Stomach (tissue), 9 donors: ENCODE measurements around the gene HIP1. TPM values are rescaled to one million over a fixed set of nuclear protein-coding genes. Genes with fewer than 3 reads are reported as not detected.
"Not testable (repeated sequence)": the region's sequence is repeated elsewhere in the genome, so short reads cannot be mapped to it uniquely, and the experiment has no call there.

Experiments
- DNase-seq, 2 donors: peaks; one replicate each; pipeline versions ENCODE4 v3.0.0 to v3.0.0-alpha.2; 2013 to 2019
- H3K27ac ChIP-seq, 5 donors: fragments of 200-600 bp in 4 of 5; sonication (generic) in 4 of 5; one replicate each; pipeline ENCODE4 v1.5.1; 2013 to 2019; ENCODE audit warnings: mild to moderate bottlenecking in 1 of 5, moderate library complexity in 1 of 5
- H3K27me3 ChIP-seq, 3 donors: fragments of 200-600 bp; sonication (generic); one replicate each; pipeline ENCODE4 v1.5.1; 2017 to 2019; ENCODE audit warnings: mixed run types in 1 of 3
- H3K36me3 ChIP-seq, 4 donors: fragments of 200-600 bp; sonication (generic); 1 replicate in 3 of 4; 2 replicates in 1 of 4; pipeline ENCODE4 v1.5.1; 2016 to 2019
- H3K4me1 ChIP-seq, 4 donors: fragments of 200-600 bp; sonication (generic); one replicate each; pipeline ENCODE4 v1.5.1; 2016 to 2019
- H3K4me3 ChIP-seq, 4 donors: fragments of 200-600 bp; sonication (generic) in 3 of 4; one replicate each; pipeline ENCODE4 v1.5.1; 2016 to 2019; ENCODE audit warnings: mild to moderate bottlenecking in 1 of 4
- H3K9me3 ChIP-seq, 4 donors: fragments of 200-600 bp; sonication (generic); one replicate each; pipeline ENCODE4 v1.5.1; 2016 to 2019
- CTCF ChIP-seq, 7 experiments: fragments of 450-650 bp in 4 of 7; fragments of 200-600 bp in 3 of 7; sonication (generic) in 3 of 7; IDR thresholded peaks; one replicate each; pipeline ENCODE4 v1.5.1; 2016 to 2019; ENCODE audit warnings: antibody characterized with exemption in 7 of 7, control low read depth in 2 of 7, mild to moderate bottlenecking in 1 of 7
- EP300 ChIP-seq: sonication (generic); formaldehyde crosslinking; IDR thresholded peaks from one replicate; pipeline ENCODE4 v1.6.1; 2017; ENCODE audit warnings: antibody characterized with exemption
- POLR2A ChIP-seq, 4 donors: fragments of 450-650 bp; IDR thresholded peaks; one replicate each; pipeline ENCODE4 v1.6.1; 2016; ENCODE audit warnings: antibody characterized with exemption in 4 of 4, control low read depth in 2 of 4, mild to moderate bottlenecking in 1 of 4, moderate library complexity in 1 of 4
- POLR2AphosphoS5 ChIP-seq, 3 donors: sonication (generic); formaldehyde crosslinking; IDR thresholded peaks; one replicate each; pipeline ENCODE4 v1.6.1; 2016; ENCODE audit warnings: antibody characterized with exemption in 3 of 3
- WGBS, 5 donors: extraction: QIAGEN DNeasy Blood & Tissue Kit in 3 of 5; methylation state at CpG; one replicate each; pipeline versions ENCODE4 v1.1.5 to v1.1.7; 2013 to 2018; 5-methylcytosine and 5-hydroxymethylcytosine counted together
- intact Hi-C: fragments of 100-400 bp; cut with DNase I; formaldehyde crosslinking; loops from one replicate; pipeline ENCODE4 v1.15.1; 2023; ENCODE audit warnings: low total_unique reads
- polyA plus RNA-seq, 3 donors: library from polyadenylated mRNA; stranded (reverse); fragments of 200-250 nt; gene quantifications; one replicate each; pipeline ENCODE4 v1.2.3, GENCODE V29; 2013
- total RNA-seq, 5 donors: library from RNA; depleted of rRNA; stranded (reverse); fragments of >200 nt; gene quantifications; one replicate each; pipeline versions ENCODE4 v1.1.0 to v1.2.3, GENCODE V29; 2014 to 2016
- donor health status: healthy with polysubstance abuse.
- donor health status: Bipolar disorder and iron deficiency.
- donor health status: healthy.

The HIP1 gene
- total and polyA plus RNA-seq, 8 donors = 2.8 to 15.8 (median 6.8) TPM

DNA sequence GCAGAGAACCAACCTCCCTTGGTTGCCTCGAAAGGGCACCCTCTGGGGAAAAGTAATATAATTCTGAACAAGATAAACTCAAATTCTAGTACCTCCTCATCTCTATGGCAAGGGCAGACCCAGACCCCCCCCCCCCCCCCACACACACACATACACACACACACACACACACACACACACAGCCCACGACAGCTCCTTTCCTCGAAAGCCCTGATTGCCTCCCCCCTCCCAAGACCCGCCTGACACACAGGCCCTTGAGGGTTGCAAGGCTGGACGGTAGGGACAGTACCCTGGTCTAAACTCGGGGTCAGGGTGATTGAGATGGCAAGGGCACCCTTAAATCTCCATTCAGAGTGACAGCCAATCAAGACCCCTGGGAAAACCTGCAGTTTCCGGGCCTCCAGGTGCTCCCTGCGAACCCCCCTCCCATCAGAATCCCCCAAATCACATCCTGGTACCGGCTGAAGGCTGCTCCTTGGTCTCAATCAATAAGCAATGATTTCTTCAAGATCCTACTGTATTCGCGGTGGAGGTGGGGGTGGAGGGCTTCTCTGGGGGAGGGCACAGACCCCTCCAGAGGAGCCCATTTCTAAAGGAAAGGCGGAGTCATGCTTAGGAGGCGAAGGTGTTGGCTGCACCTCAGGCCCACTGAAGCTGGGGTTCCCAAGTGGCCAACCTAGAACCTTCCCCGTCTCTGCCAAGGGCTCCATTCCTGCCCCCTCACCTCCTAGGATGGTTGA is 100.7 kb downstream of the HIP1 start:
- Histone ChIP-seq H3K9me3 (peaks cover 0 to 3% (median 1%) of the 10 kb centered on the region in 4 donors), H3K4me1 (peaks cover 8 to 19% (median 18%) of the 10 kb centered on the region in 4 donors), H3K36me3 (no peaks in the 10 kb centered on the region), H3K27me3 (no peaks in the 10 kb centered on the region), H3K4me3 (peak overlapping the region; percentile 67 to 80 (median 72)), H3K27ac (peak overlapping the region in 4 of 5 donors; percentile 76 to 82 (median 80))
- DNase-seq = no peak
- no peak for TF ChIP-seq EP300
- TF ChIP-seq POLR2A (IDR thresholded peaks at IDR 0.05) = no peak
- TF ChIP-seq POLR2AphosphoS5 (IDR thresholded peaks at IDR 0.05) = no peak
- TF ChIP-seq CTCF (IDR thresholded peaks at IDR 0.05) = no peak
- intact Hi-C loops = loop anchor here (10.0 kb wide), 1 partner anchor 117 kb away; no protein-coding TSS in a partner anchor
- WGBS, 5 donors = 64 to 70% (median 64%) methylated on average over 14 of the region's 14 CpGs

- no peak overlapping the region for H3K4me3 ChIP-seq
- DNase-seq = no peak
- TF ChIP-seq POLR2AphosphoS5 (IDR thresholded peaks at IDR 0.05) (no peak), EP300 (no peak), CTCF (IDR thresholded peaks at IDR 0.05) (no peak), POLR2A (IDR thresholded peaks at IDR 0.05) (no peak)
- 86 to 92% (median 90%) methylated on average over 5 of the region's 5 CpGs for WGBS, 5 donors
- peaks cover 8 to 18% (median 16%) of the 10 kb centered on the region in 4 donors for H3K4me1 ChIP-seq
- H3K27ac ChIP-seq = no peak overlapping the region
- H3K9me3 ChIP-seq = no peaks in the 10 kb centered on the region
- H3K36me3 ChIP-seq = no peaks in the 10 kb centered on the region
- intact Hi-C loops = loop anchor here (10.0 kb wide), 1 partner anchor 120 kb away; no protein-coding TSS in a partner anchor
- no peaks in the 10 kb centered on the region for H3K27me3 ChIP-seq
Observed at GRCh38 chr7:75635036-75635435, 103.7 kb downstream of the HIP1 start.

GRCh38 chr7:75632587-75632986 is 106.2 kb downstream of the HIP1 start:
- intact Hi-C loops = loop anchor here (10.0 kb wide), 1 partner anchor 122 kb away; no protein-coding TSS in a partner anchor
- H3K4me3 ChIP-seq, DNase-seq, H3K27ac ChIP-seq, H3K4me1 ChIP-seq, H3K27me3 ChIP-seq, H3K36me3 ChIP-seq, H3K9me3 ChIP-seq: not testable (repeated sequence)
- 89 to 99% (median 97%) methylated on average over 6 of the region's 6 CpGs for WGBS, 5 donors

DNA sequence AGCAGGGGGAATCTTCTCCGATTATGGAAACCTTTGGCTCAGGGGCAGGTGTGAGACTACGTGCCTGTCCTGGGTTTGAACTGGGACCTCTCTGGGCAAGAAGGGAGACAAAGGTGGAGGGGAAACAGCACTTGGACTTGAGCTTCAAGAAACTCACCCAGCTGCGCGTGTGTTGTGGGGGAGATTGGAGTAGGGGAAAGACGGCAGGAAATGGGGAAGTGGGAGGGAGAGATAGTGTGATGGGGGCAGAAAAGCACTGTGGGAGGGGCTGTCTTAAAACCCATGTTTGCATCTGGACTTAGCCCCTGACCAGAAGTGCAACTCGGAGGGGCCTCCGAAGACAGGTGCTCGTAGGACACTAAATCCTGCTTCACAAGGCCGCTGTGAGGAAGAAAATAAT is 107.0 kb downstream of the HIP1 start:
- no peak overlapping the region for H3K4me3 ChIP-seq
- intact Hi-C loops = loop anchor here (10.0 kb wide), 1 partner anchor 123 kb away; no protein-coding TSS in a partner anchor
- DNase-seq = no peak
- no peaks in the 10 kb centered on the region for H3K36me3 ChIP-seq
- peaks cover 0 to 9% (median 3%) of the 10 kb centered on the region in 4 donors for H3K9me3 ChIP-seq
- H3K4me1 ChIP-seq = no peaks in the 10 kb centered on the region
- H3K27ac ChIP-seq = no peak overlapping the region
- 78 to 85% (median 82%) methylated on average over 9 of the region's 9 CpGs for WGBS, 5 donors
- no peak for TF ChIP-seq CTCF (IDR thresholded peaks at IDR 0.05)
- no peak for TF ChIP-seq POLR2AphosphoS5 (IDR thresholded peaks at IDR 0.05)
- TF ChIP-seq POLR2A (IDR thresholded peaks at IDR 0.05) = no peak
- no peak for TF ChIP-seq EP300
- no peaks in the 10 kb centered on the region for H3K27me3 ChIP-seq

- no peak for DNase-seq
- H3K27me3 ChIP-seq = no peaks in the 10 kb centered on the region
- no peaks in the 10 kb centered on the region for H3K4me1 ChIP-seq
- no peak overlapping the region for H3K4me3 ChIP-seq
- no peak overlapping the region for H3K27ac ChIP-seq
- H3K9me3 ChIP-seq = peaks cover 0 to 9% (median 3%) of the 10 kb centered on the region in 4 donors
- H3K36me3 ChIP-seq = no peaks in the 10 kb centered on the region
- TF ChIP-seq POLR2AphosphoS5 (IDR thresholded peaks at IDR 0.05) (no peak), CTCF (IDR thresholded peaks at IDR 0.05) (no peak), POLR2A (IDR thresholded peaks at IDR 0.05) (no peak), EP300 (no peak)
- WGBS, 5 donors = 46 to 81% (median 66%) methylated on average over 3 of the region's 3 CpGs
- intact Hi-C loops = loop anchor here (10.0 kb wide), 1 partner anchor 124 kb away; no protein-coding TSS in a partner anchor
Observed at GRCh38 chr7:75630549-75630948, 108.2 kb downstream of the HIP1 start.
